Measurements from ENCODE around the gene CDPF1. TPM values are rescaled to one million over a fixed set of nuclear protein-coding genes. Genes with fewer than 3 reads are reported as not detected.

The CDPF1 gene
- total RNA-seq, 4 donors from 2014 or later, result 10.0 to 17.3 (median 13.2) TPM

- TF ChIP-seq CTCF (IDR thresholded peaks at IDR 0.05), result no peak
- no peak for TF ChIP-seq POLR2A (IDR thresholded peaks at IDR 0.05)
- intact Hi-C loops (cut with DNase I; ENCODE audit: low total_unique reads), result no loop called here
- 94 to 98% methylated on average over 3 of the region's 3 CpGs for WGBS, 2 donors
Measured at GRCh38 chr22:46286006-46286405, 35.9 kb upstream of the CDPF1 start.

GRCh38 chr22:46281866-46282678, 32.0 kb upstream of the CDPF1 start:
- WGBS, 2 donors, result 94 to 99% methylated on average over 13 of the region's 13 CpGs
- DNase-seq (ENCODE audit: low spot score in 2 of 2), result peak in 1 of 2 donors; percentile 81
- intact Hi-C loops (cut with DNase I; ENCODE audit: low total_unique reads), result no loop called here
- no peak for TF ChIP-seq CTCF (IDR thresholded peaks at IDR 0.05)
- no peak for TF ChIP-seq POLR2A (IDR thresholded peaks at IDR 0.05)
- H3K4me3 ChIP-seq (ENCODE audit: low read depth, poor library complexity, severe bottlenecking), result no peak overlapping the region

More at GRCh38 chr22:46286006-46286405, 35.9 kb upstream of the CDPF1 start:
- DNase-seq (ENCODE audit: low spot score in 2 of 2), result no peak
- H3K4me3 ChIP-seq (ENCODE audit: low read depth, poor library complexity, severe bottlenecking), result no peak overlapping the region

- DNase-seq (ENCODE audit: low spot score in 2 of 2), result peak in 1 of 2 donors; percentile 85
- intact Hi-C loops (cut with DNase I; ENCODE audit: low total_unique reads), result no loop called here
- no peak for TF ChIP-seq CTCF (IDR thresholded peaks at IDR 0.05)
- no peak overlapping the region for H3K4me3 ChIP-seq (ENCODE audit: low read depth, poor library complexity, severe bottlenecking)
- 72 to 76% methylated on average over 16 to 19 of the region's 19 CpGs for WGBS, 2 donors
Measured at GRCh38 chr22:46280999-46281623, 31.0 kb upstream of the CDPF1 start.

- DNase-seq (ENCODE audit: low spot score in 2 of 2), result peak in 1 of 2 donors; percentile 81
- TF ChIP-seq POLR2A (IDR thresholded peaks at IDR 0.05) (no peak), CTCF (IDR thresholded peaks at IDR 0.05) (no peak)
- intact Hi-C loops (cut with DNase I; ENCODE audit: low total_unique reads), result no loop called here
- WGBS, 2 donors, result 64 to 65% methylated on average over 11 to 12 of the region's 12 CpGs
- H3K4me3 ChIP-seq (ENCODE audit: low read depth, poor library complexity, severe bottlenecking), result no peak overlapping the region
Measured at GRCh38 chr22:46280063-46280817, 30.1 kb upstream of the CDPF1 start.

GRCh38 chr22:46278656-46279645, 28.9 kb upstream of the CDPF1 start:
- intact Hi-C loops (cut with DNase I; ENCODE audit: low total_unique reads), result no loop called here
- 90 to 94% methylated on average over 21 to 22 of the region's 22 CpGs for WGBS, 2 donors
- TF ChIP-seq CTCF (IDR thresholded peaks at IDR 0.05) (no peak), POLR2A (IDR thresholded peaks at IDR 0.05) (no peak)

More at GRCh38 chr22:46278656-46279645, 28.9 kb upstream of the CDPF1 start:
- H3K4me3 ChIP-seq (ENCODE audit: low read depth, poor library complexity, severe bottlenecking), result no peak overlapping the region
- peak in 1 of 2 donors; percentile 74 for DNase-seq (ENCODE audit: low spot score in 2 of 2)
